ENCODE data around the gene DMRTB1.

DMRTB1 gene

DNA sequence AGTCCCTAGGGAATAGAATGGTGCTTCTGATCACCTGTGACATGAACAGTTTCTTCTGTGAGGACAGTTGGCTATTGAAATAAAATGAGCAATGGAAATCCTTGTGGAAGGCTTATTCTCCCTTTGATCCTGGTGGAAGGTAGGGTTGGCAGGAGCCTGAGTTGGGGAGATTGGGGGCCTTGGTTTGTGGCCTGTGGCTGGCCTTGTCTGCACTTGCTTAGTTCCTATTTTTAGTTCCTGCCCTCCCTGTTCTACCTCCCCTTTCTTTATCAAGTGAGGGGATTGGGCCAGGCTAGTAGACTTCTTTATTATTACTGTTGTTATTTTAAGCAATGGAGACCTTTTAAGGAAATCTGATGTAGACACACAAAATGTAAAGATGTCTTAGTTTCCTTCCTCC lies 8.2 kb downstream of the DMRTB1 start:
- DNase-seq (ENCODE audit: insufficient read length) (no peak), FAIRE-seq (no peak)
- TF ChIP-seq POLR2AphosphoS5 (IDR thresholded peaks at IDR 0.05; ENCODE audit: low read depth, low read length), result no peak
- no peak for TF ChIP-seq TAF1 (IDR thresholded peaks at IDR 0.05; ENCODE audit: borderline replicate concordance, low read depth, low read length)
- TF ChIP-seq POLR2A (IDR thresholded peaks at IDR 0.05; ENCODE audit: low read depth, low read length), result no peak

DNA sequence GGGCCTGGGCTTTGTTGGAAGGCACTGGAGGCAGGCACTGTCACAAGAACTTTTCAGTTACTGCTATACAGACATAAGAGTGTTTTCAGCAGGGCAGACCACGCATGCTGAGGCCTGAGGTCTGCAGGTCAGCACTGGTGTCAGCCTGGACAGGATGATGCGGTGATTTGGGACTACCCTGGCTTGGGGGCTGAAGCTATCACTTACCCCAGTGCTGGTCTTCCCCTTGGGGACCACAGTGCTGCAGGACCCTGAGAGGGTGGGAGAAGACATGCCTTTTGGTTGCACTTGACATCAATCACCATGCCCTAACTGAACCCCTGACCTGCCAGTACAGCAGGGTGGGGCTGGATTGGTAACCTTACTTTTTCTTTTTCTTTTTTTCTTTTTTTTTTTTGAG lies 9.2 kb downstream of the DMRTB1 start:
- DNase-seq (ENCODE audit: insufficient read length), result no peak
- TF ChIP-seq POLR2A (IDR thresholded peaks at IDR 0.05; ENCODE audit: low read depth, low read length) (no peak), POLR2AphosphoS5 (IDR thresholded peaks at IDR 0.05; ENCODE audit: low read depth, low read length) (no peak), TAF1 (IDR thresholded peaks at IDR 0.05; ENCODE audit: borderline replicate concordance, low read depth, low read length) (no peak)
- FAIRE-seq, result no peak

- FAIRE-seq (no peak), DNase-seq (ENCODE audit: insufficient read length) (no peak)
- TF ChIP-seq TAF1 (IDR thresholded peaks at IDR 0.05; ENCODE audit: borderline replicate concordance, low read depth, low read length) (no peak), POLR2AphosphoS5 (IDR thresholded peaks at IDR 0.05; ENCODE audit: low read depth, low read length) (no peak), POLR2A (IDR thresholded peaks at IDR 0.05; ENCODE audit: low read depth, low read length) (no peak)
These were observed 10.2 kb downstream of the DMRTB1 start for GRCh38 chr1:53469373-53469772.

- TF ChIP-seq POLR2A (IDR thresholded peaks at IDR 0.05; ENCODE audit: low read depth, low read length) (no peak), TAF1 (IDR thresholded peaks at IDR 0.05; ENCODE audit: borderline replicate concordance, low read depth, low read length) (no peak), POLR2AphosphoS5 (IDR thresholded peaks at IDR 0.05; ENCODE audit: low read depth, low read length) (no peak)
- FAIRE-seq (no peak), DNase-seq (ENCODE audit: insufficient read length) (no peak)
These were observed 11.0 kb downstream of the DMRTB1 start for GRCh38 chr1:53470155-53470554.

DNA sequence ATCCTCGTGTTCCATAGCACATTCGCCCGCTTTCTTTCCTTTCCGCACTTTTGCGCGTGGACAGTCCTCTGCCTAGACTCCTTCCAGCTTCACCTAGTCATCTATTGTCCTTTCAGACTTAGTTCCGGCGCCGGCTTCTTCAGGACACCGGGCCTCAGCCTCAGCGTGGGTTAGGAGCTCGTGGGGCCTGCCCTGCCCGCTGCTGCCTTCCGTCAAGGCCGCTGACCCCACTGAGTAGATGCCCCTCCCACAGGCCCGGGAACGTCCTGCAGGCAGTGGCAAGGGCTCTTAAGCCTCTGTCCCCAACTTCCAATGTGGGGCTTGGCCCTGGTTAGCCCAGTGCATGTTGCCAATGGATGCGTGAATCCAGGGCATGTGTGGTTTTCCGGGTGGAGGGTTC lies 11.4 kb downstream of the DMRTB1 start:
- no peak for TF ChIP-seq TAF1 (IDR thresholded peaks at IDR 0.05; ENCODE audit: borderline replicate concordance, low read depth, low read length)
- TF ChIP-seq POLR2AphosphoS5 (IDR thresholded peaks at IDR 0.05; ENCODE audit: low read depth, low read length), result no peak
- no peak for TF ChIP-seq POLR2A (IDR thresholded peaks at IDR 0.05; ENCODE audit: low read depth, low read length)
- DNase-seq (ENCODE audit: insufficient read length), result no peak
- FAIRE-seq, result no peak

- no peak for TF ChIP-seq POLR2AphosphoS5 (IDR thresholded peaks at IDR 0.05; ENCODE audit: low read depth, low read length)
- TF ChIP-seq TAF1 (IDR thresholded peaks at IDR 0.05; ENCODE audit: borderline replicate concordance, low read depth, low read length), result no peak
- TF ChIP-seq POLR2A (IDR thresholded peaks at IDR 0.05; ENCODE audit: low read depth, low read length), result no peak
- FAIRE-seq (no peak), DNase-seq (ENCODE audit: insufficient read length) (no peak)
These were observed 11.8 kb downstream of the DMRTB1 start for GRCh38 chr1:53471000-53471399.

DNA sequence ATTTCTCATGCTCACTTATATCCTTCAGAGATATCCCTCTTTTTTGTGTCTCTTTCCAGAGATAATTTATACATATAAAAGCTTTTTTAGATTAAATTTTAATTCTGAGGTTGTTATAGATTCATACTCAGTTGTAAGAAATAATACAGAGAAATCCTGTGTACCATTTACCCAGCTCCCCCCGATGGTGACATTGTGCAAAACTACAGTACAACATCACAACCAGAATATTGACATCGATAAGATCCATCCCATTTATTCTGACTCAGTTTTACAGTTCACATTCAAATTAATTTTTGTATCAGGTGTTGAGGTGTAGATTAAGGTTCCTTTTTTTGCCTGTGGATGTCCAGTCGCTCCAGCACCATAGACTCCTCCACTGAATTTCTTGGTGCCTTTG lies 14.3 kb downstream of the DMRTB1 start:
- DNase-seq (ENCODE audit: insufficient read length) (no peak), FAIRE-seq (no peak)
- TF ChIP-seq TAF1 (IDR thresholded peaks at IDR 0.05; ENCODE audit: borderline replicate concordance, low read depth, low read length) (no peak), POLR2AphosphoS5 (IDR thresholded peaks at IDR 0.05; ENCODE audit: low read depth, low read length) (no peak), POLR2A (IDR thresholded peaks at IDR 0.05; ENCODE audit: low read depth, low read length) (no peak)

GRCh38 chr1:53475664-53476063 lies 16.5 kb downstream of the DMRTB1 start:
- FAIRE-seq (no peak), DNase-seq (ENCODE audit: insufficient read length) (no peak)
- no peak for TF ChIP-seq POLR2A (IDR thresholded peaks at IDR 0.05; ENCODE audit: low read depth, low read length)
- TF ChIP-seq TAF1 (IDR thresholded peaks at IDR 0.05; ENCODE audit: borderline replicate concordance, low read depth, low read length), result no peak
- no peak for TF ChIP-seq POLR2AphosphoS5 (IDR thresholded peaks at IDR 0.05; ENCODE audit: low read depth, low read length)

DNA sequence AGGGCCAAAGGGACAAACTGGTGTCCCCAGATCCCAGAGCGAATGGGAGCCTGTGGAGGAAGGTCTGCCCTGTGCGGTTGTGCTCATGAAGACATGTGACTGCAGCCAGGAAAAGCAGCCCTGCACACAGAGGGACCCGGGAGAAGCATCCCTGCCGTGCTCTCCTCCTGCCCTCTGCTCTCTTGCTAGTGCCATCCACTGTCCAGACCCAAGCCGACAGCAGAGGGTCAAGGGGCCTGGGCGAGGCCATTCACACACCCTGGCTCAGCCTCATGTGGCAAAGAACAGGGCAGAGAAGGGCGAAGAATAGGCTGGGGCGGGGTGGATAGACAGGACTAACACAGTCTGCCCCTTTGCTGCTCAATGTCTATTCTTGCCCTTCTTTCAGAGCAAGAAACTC lies 17.4 kb downstream of the DMRTB1 start:
- DNase-seq (ENCODE audit: insufficient read length) (no peak), FAIRE-seq (no peak)
- TF ChIP-seq POLR2AphosphoS5 (IDR thresholded peaks at IDR 0.05; ENCODE audit: low read depth, low read length) (no peak), POLR2A (IDR thresholded peaks at IDR 0.05; ENCODE audit: low read depth, low read length) (no peak), TAF1 (IDR thresholded peaks at IDR 0.05; ENCODE audit: borderline replicate concordance, low read depth, low read length) (no peak)

DNA sequence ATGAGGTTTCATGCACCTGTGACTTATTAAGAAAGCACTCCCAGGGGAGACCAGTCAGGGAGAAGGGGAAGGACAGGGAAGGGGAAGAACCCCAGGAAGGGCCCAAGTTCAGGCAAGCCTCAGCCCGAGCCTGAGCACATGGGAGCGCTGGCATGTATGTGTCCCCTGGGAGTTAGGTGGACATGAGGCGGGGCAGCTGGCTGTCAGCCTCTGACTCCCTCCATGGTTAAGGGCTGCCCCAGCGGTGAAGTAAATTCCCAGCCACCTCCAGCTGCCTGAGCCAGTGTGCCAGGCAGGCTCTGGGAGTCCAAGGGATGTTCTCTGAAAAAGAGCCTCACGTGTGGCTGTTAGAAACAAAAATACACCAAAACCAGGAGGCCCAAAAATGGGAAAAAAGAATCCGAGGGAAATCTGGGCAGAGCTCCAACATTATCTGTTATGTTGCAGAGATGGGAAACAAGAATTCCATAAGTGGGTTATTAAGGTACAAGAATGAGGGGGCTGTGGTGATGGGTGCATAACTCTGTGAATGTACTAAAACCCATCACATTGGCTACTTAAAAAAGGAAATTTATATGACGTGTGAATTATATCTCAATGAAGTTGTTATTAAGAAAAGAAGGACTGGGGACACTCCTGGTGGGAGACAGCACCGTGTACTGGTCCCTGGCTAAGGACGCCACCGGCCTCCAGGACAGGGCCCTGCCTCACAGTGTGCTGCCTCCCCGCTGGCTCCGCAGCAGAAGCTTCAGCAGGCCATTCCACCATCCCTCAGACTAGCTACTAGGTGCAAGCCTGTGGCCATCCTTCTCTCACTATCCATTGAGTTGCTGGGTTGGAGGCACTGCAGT lies 18.7 kb downstream of the DMRTB1 start:
- DNase-seq (ENCODE audit: insufficient read length), result no peak
- FAIRE-seq, result no peak
- TF ChIP-seq POLR2AphosphoS5 (IDR thresholded peaks at IDR 0.05; ENCODE audit: low read depth, low read length), result no peak
- TF ChIP-seq TAF1 (IDR thresholded peaks at IDR 0.05; ENCODE audit: borderline replicate concordance, low read depth, low read length), result no peak
- TF ChIP-seq POLR2A (IDR thresholded peaks at IDR 0.05; ENCODE audit: low read depth, low read length), result no peak

DNA sequence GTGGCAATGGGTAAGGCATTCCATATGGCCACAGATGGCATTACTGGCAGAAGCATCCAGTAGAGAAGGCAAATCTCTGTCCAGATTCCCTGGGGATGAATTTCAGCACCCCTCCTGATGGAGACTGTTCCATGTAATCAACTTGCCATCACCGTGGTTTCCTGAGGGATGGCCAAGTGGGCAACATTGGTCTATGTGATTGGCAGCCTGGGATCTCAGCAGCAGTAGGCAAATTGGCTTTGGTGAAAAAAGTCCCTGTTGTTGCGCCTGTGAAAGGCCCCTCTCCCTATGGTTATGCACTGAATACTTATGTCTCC lies 19.3 kb downstream of the DMRTB1 start:
- no peak for FAIRE-seq
- no peak for TF ChIP-seq TAF1 (IDR thresholded peaks at IDR 0.05; ENCODE audit: borderline replicate concordance, low read depth, low read length)
- DNase-seq (ENCODE audit: insufficient read length), result no peak

GRCh38 chr1:53480678-53481077 lies 21.5 kb downstream of the DMRTB1 start:
- FAIRE-seq (no peak), DNase-seq (ENCODE audit: insufficient read length) (no peak)
- TF ChIP-seq TAF1 (IDR thresholded peaks at IDR 0.05; ENCODE audit: borderline replicate concordance, low read depth, low read length) (no peak), POLR2A (IDR thresholded peaks at IDR 0.05; ENCODE audit: low read depth, low read length) (no peak), POLR2AphosphoS5 (IDR thresholded peaks at IDR 0.05; ENCODE audit: low read depth, low read length) (no peak)

Data from GM12892 (cell line).